ENCODE measurements around the gene HOXD13. TPM values are rescaled to one million over a fixed set of nuclear protein-coding genes. Genes with fewer than 3 reads are reported as not detected.

HOXD13 gene
- total RNA-seq, 1 experiment from 2014 or later = not detected

DNA sequence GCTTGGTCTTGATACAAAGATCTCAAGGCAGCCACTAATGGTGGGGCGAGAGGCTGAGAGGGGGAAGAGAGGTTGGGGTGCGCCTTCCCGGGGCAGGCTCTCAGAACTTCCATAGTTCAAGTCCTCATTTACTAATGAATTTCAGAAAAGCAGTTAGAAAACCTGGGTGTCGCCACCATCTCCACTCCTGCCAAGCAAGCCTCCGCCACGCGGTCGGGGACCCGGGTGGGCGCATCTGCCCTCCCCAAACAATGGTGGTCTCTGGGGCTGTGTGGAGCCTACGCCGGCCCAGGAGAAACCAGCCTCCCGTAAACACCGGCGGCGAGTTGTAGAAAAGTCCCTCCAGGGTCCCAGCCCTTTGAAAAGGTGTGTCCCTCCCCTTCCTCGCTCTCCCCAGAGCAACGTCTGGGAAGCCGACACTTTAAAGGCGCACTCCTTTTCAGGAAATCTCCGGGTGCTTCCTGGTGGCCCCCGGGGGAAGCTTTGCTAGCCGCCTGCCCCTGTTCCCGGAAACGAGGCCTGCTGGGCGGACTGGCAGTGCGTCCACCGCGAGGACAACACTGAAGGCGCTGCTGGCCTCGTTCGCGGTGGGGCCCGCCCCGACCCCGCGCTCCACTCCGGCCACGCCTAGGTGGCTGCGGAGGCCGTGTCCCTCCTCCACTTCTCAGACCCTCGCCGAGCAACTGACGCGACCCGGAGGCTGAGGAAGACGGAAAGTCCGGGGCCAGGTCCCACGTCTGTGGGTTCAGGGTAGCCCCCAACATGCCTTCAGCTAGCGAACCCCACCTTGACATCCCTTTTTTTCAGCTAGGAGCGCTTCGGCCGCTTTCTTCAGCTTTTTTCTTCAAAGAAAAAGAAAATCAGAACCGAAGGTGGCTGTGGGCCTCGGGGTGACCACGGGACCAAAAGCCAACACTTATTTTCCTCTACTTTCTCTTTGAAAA, 25.6 kb upstream of the HOXD13 start:
- no peak for DNase-seq
- Histone ChIP-seq H3K4me1 (no peaks in the 10 kb centered on the region), H3K36me3 (ENCODE audit: control insufficient read depth, insufficient read depth, low read length) (no peaks in the 10 kb centered on the region), H3K4me3 (ENCODE audit: low read depth, low read length) (no peak overlapping the region), H3K9me3 (no peaks in the 10 kb centered on the region), H3K27me3 (replicated peaks; ENCODE audit: control insufficient read depth, insufficient read depth, low read length) (no peaks in the 10 kb centered on the region; the same call in 1 of the 2 replicates)
- H3K36me3 Mint-ChIP-seq (ENCODE audit: insufficient read depth, unreplicated experiment) = no peaks in the 10 kb centered on the region
- H3K9me3 Mint-ChIP-seq (ENCODE audit: unreplicated experiment) = no peaks in the 10 kb centered on the region
- POLR2A ChIA-PET = no interaction called here
- TF ChIP-seq, protein P1, sequence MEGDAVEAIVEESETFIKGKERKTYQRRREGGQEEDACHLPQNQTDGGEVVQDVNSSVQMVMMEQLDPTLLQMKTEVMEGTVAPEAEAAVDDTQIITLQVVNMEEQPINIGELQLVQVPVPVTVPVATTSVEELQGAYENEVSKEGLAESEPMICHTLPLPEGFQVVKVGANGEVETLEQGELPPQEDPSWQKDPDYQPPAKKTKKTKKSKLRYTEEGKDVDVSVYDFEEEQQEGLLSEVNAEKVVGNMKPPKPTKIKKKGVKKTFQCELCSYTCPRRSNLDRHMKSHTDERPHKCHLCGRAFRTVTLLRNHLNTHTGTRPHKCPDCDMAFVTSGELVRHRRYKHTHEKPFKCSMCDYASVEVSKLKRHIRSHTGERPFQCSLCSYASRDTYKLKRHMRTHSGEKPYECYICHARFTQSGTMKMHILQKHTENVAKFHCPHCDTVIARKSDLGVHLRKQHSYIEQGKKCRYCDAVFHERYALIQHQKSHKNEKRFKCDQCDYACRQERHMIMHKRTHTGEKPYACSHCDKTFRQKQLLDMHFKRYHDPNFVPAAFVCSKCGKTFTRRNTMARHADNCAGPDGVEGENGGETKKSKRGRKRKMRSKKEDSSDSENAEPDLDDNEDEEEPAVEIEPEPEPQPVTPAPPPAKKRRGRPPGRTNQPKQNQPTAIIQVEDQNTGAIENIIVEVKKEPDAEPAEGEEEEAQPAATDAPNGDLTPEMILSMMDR (IDR thresholded peaks at IDR 0.05; ENCODE audit: insufficient read depth in 1 of 2, low read depth in 1 of 2, low read length in 1 of 2, severe bottlenecking in 1 of 2, unreplicated experiment in 1 of 2) = no peak
- no TSS peak for BruUV-seq (replicated peaks)
- peaks cover 7% of the 10 kb centered on the region for H3K27me3 Mint-ChIP-seq (ENCODE audit: insufficient read depth, unreplicated experiment)
- no peak overlapping the region for H3K4me3 Mint-ChIP-seq (ENCODE audit: unreplicated experiment)
- CTCF ChIA-PET = no interaction called here
- intact Hi-C loops (cut with micrococcal nuclease; ENCODE audit: unreplicated experiment) = no loop called here
- H3K27ac Mint-ChIP-seq (ENCODE audit: unreplicated experiment) = no peak overlapping the region
- H3K4me1 Mint-ChIP-seq (ENCODE audit: low read depth, unreplicated experiment) = peaks cover 4% of the 10 kb centered on the region

DNA sequence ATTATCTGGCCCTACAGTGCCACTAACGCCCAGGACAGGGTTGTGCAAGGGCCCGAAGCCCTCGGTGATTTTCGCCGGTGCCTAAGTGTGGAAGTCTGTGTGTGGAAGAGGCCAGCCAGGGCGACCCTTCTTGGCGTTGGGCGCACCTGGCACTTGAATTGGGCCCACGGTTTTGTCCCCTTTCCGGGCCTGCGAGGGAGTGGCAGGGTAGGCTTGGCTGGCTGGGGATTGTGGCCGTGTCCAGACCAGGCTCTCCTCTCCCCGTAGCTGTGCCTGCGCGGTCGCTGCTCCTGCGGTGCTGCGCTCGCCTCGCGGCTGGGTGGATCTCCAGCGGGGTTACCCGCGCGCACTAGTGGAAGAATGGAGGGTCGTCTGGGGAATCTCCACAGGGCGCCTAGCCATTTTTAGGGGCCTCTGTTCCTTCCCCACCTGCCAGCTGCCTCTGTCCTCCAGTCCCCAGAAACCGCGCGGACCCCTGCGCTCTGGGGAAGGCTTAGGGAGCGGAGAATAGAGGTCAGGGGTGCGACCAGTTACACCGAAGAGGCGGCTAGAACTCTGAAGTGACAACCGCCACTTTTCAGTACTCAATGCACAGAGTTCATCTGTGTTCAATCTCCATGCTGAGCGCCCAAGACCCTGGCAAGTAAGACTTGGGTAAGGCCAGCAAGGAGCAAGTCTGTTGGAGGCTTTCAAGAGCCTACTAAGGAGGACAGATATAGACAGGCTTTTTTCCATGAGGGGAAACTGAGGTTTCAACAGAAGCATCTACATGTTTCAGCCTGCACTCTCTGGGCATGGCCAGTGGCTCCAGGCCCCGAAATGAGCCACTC, 24.7 kb upstream of the HOXD13 start:
- Histone ChIP-seq H3K4me1 (no peaks in the 10 kb centered on the region), H3K9me3 (no peaks in the 10 kb centered on the region), H3K4me3 (ENCODE audit: low read depth, low read length) (no peak overlapping the region), H3K27me3 (replicated peaks; ENCODE audit: control insufficient read depth, insufficient read depth, low read length) (no peaks in the 10 kb centered on the region; the same call in 1 of the 2 replicates), H3K36me3 (ENCODE audit: control insufficient read depth, insufficient read depth, low read length) (no peaks in the 10 kb centered on the region)
- POLR2A ChIA-PET = no interaction called here
- Mint-ChIP-seq H3K27me3 (ENCODE audit: insufficient read depth, unreplicated experiment) (peaks cover 7% of the 10 kb centered on the region), H3K4me3 (ENCODE audit: unreplicated experiment) (no peak overlapping the region), H3K4me1 (ENCODE audit: low read depth, unreplicated experiment) (no peaks in the 10 kb centered on the region), H3K9me3 (ENCODE audit: unreplicated experiment) (no peaks in the 10 kb centered on the region), H3K36me3 (ENCODE audit: insufficient read depth, unreplicated experiment) (no peaks in the 10 kb centered on the region), H3K27ac (ENCODE audit: unreplicated experiment) (no peak overlapping the region)
- CTCF ChIA-PET = no interaction called here
- BruUV-seq (replicated peaks) = no TSS peak
- intact Hi-C loops (cut with micrococcal nuclease; ENCODE audit: unreplicated experiment) = no loop called here
- TF ChIP-seq, protein P1 (IDR thresholded peaks at IDR 0.05; ENCODE audit: insufficient read depth in 1 of 2, low read depth in 1 of 2, low read length in 1 of 2, severe bottlenecking in 1 of 2, unreplicated experiment in 1 of 2) = no peak
- no peak for DNase-seq

DNA sequence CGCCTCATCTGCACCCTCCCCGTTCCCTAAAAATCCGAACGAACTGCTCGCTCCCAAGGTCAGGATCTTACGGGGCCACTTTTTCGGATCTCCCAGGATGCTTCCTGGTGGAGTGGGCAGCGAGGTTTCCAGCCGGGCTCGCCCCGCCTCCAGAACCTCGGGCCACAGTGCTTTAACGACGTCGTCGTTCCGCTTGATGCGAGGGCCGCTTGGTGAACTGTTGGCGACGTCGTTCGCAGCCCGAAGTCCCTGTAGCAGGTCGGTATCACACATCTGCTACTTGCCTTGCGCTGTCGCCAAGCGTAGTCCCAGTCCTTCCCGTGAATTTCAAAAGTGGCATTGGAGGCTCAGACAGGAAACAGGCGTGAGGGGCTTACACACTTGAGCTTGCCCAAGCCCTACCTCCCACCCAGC, 24.1 kb upstream of the HOXD13 start:
- H3K27ac Mint-ChIP-seq (ENCODE audit: unreplicated experiment) = no peak overlapping the region
- no peak for DNase-seq
- intact Hi-C loops (cut with micrococcal nuclease; ENCODE audit: unreplicated experiment) = no loop called here

More for the DNA sequence above, 24.1 kb upstream of the HOXD13 start:
- Histone ChIP-seq H3K9me3 (no peaks in the 10 kb centered on the region), H3K4me1 (no peaks in the 10 kb centered on the region), H3K27me3 (replicated peaks; ENCODE audit: control insufficient read depth, insufficient read depth, low read length) (no peaks in the 10 kb centered on the region; the same call in 1 of the 2 replicates), H3K36me3 (ENCODE audit: control insufficient read depth, insufficient read depth, low read length) (no peaks in the 10 kb centered on the region), H3K4me3 (ENCODE audit: low read depth, low read length) (no peak overlapping the region)
- H3K36me3 Mint-ChIP-seq (ENCODE audit: insufficient read depth, unreplicated experiment) = no peaks in the 10 kb centered on the region
- H3K27me3 Mint-ChIP-seq (ENCODE audit: insufficient read depth, unreplicated experiment) = peaks cover 9% of the 10 kb centered on the region
- no TSS peak for BruUV-seq (replicated peaks)
- POLR2A ChIA-PET = no interaction called here
- CTCF ChIA-PET = no interaction called here
- TF ChIP-seq, protein P1 (IDR thresholded peaks at IDR 0.05; ENCODE audit: insufficient read depth in 1 of 2, low read depth in 1 of 2, low read length in 1 of 2, severe bottlenecking in 1 of 2, unreplicated experiment in 1 of 2) = no peak
- no peak overlapping the region for H3K4me3 Mint-ChIP-seq (ENCODE audit: unreplicated experiment)
- H3K9me3 Mint-ChIP-seq (ENCODE audit: unreplicated experiment) = no peaks in the 10 kb centered on the region
- no peaks in the 10 kb centered on the region for H3K4me1 Mint-ChIP-seq (ENCODE audit: low read depth, unreplicated experiment)
